DND-41 (cell line): Measurements from ENCODE around the gene PRKRIP1.

ENCODE experiments used
- EZH2 ChIP-seq: IDR thresholded peaks from 3 replicates; pipeline ENCODE4 v1.6.1; 2012; ENCODE audit warnings: borderline replicate concordance, low read depth, mild to moderate bottlenecking, moderate library complexity, low read length, inconsistent platforms; ENCODE audit not compliant: severe bottlenecking
- TF ChIP-seq, protein P1 (sequence below): IDR thresholded peaks from 2 replicates; pipeline ENCODE4 v1.5.1; 2012; ENCODE audit warnings: borderline replicate concordance, low read length, moderate library complexity, mild to moderate bottlenecking; ENCODE audit not compliant: poor library complexity, severe bottlenecking; ENCODE audit errors: extremely low read depth

DNA sequence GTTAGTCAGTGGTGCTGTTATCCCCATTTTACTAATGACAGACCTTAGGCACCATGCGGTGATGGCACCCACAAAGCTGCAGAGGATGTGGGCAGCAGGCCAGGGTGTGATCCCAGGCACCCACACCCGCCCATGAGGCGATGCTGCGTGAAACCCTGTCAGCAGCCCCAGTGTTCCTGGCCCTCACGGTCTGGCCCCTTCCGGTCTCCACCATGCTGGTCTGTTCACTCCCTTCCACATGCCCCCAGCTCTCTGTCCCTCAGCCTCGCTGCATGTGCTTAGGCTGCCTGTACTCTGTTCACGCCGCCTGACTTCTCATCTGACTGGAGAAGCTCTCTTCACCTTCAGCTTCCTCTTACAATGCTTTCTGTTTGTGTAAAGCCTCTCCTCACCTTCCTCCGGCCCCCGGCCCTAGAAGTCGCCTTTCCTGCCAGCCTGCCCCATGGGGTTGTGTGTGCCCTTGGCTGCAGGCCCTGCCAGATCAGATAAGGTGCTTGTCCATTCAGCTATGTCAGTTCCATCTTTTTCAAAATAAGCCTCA, 19.6 kb downstream of the PRKRIP1 start:
- TF ChIP-seq, protein P1, sequence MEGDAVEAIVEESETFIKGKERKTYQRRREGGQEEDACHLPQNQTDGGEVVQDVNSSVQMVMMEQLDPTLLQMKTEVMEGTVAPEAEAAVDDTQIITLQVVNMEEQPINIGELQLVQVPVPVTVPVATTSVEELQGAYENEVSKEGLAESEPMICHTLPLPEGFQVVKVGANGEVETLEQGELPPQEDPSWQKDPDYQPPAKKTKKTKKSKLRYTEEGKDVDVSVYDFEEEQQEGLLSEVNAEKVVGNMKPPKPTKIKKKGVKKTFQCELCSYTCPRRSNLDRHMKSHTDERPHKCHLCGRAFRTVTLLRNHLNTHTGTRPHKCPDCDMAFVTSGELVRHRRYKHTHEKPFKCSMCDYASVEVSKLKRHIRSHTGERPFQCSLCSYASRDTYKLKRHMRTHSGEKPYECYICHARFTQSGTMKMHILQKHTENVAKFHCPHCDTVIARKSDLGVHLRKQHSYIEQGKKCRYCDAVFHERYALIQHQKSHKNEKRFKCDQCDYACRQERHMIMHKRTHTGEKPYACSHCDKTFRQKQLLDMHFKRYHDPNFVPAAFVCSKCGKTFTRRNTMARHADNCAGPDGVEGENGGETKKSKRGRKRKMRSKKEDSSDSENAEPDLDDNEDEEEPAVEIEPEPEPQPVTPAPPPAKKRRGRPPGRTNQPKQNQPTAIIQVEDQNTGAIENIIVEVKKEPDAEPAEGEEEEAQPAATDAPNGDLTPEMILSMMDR, result no peak
- TF ChIP-seq EZH2, result no peak
